Measurements from ENCODE around the gene ALDOC.
A peak's percentile ranks its signal among the peaks of the same experiment; 100 is the strongest.
"Not testable (repeated sequence)": the region's sequence is repeated elsewhere in the genome, so short reads cannot be mapped to it uniquely, and the experiment has no call there.

Gene ALDOC

DNA sequence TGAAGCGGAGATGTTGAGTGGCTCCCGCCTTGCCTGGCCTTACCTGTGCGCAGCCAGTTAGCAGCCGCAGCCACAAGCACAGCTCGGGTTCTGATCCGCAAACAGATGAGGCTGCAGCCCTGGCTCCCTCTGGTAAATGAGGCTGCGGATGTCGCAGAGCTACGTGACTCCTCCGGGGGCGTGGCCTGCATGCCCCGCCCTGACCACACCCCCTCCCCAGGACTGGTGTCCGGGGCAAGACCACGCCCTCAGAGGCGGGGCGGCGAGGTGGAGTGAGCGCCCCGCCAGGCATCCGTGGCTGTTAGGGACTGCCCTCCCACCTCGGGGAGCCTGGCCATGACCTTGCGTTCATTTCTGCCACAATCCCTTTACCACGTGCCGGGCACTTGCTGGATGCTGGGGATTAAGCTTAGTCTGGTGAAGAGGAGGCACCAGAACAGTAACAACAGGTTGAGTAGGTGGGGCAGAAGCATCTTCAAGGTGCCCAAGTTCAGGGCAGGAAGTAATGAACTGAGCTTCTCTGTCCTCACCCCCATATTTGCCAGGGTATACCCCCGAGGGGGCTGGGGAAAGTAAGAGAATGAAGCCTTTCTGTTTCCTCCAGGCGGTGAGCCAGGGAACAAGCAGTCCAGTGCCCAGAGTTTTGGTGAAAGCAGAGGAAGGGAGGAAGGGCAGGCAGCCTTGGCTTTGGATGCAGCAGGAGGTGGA lies at the start of gene ALDOC:
Gene ALDOC (minus strand): TSS at position 138 of the 708 bp plus-strand sequence. CDS start 1,363 bp downstream, outside the sequence.
- DNase-seq (ENCODE audit: low read depth in 2 of 2), result peak; percentile 94 to 96

DNA sequence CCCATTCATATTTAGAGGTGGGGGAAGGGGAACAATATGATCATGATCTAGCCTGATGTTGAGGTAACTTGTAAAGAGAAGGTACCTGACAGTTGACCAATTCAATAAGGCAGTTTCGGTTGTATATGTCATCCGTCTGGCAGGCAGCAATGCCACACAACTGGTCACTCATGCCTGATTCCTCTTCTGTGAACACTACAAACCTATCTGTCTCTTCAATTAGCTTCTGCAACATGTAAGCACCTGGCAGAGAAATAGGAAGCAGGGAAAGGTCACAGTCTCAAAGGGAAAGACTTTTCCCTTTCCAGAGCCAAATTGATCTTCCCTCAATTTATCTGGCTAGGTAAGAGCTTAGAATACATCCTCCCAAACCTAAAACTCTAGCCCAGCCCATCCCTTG lies 47.5 kb upstream of the ALDOC start:
- DNase-seq (ENCODE audit: low read depth in 2 of 2), result no peak

DNA sequence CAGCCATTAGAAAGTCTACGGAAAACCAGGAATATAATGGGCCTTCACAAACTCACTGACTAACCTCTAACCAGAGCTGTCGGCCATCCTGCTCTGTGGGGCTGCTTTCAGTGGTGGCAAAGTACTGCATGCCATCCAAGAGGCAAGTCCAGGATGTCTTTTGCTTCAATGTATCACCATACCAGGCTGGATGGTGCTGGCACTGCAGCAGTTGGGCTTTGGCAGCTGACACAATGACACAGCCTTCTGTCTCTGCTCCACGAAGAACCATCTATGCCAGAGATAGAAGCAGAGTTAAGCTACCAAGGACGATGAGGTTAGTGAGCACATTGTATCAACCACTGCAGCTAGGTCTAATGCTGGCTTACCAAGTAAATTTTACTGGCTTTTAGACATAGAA lies 47.0 kb upstream of the ALDOC start:
- DNase-seq (ENCODE audit: low read depth in 2 of 2), result no peak

DNA sequence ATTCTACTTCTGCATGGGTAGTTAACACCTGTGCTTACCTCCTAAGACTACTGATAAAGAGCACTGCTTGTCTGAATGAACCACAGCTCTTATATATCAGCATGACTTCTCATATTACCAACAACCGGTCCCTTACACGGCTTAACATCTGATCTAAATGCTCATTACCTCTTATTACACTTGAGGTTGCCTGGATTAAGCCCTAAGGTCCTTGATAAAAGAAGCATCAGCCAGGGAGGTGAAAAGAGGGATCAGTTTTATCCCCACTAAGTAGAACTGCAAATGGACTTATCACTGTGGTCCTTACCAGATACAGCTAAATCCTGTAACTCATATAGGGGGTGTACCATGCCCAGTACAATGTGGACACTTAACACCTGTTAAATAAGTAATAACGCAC lies 45.5 kb upstream of the ALDOC start:
- DNase-seq (ENCODE audit: low read depth in 2 of 2), result no peak

DNA sequence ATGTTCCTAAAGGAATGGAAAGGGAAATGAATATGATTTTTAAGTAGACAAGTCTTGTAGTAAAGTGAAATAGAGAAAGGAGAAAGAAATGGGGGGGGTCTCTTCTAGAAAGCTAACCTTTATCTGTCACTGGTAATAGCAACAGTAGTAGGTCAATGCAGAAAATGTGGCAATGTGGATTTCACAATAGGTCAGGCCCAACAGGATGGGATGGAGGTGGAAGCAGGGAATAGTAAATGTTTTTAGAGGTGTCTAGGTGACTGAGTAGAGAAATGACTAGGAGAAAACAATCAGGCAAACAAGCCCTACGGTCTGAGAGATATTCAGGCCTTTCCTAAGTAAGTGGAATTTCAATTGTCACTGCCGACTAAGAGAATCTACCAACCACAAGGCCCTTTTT lies 43.3 kb upstream of the ALDOC start:
- DNase-seq (ENCODE audit: low read depth in 2 of 2), result no peak

DNA sequence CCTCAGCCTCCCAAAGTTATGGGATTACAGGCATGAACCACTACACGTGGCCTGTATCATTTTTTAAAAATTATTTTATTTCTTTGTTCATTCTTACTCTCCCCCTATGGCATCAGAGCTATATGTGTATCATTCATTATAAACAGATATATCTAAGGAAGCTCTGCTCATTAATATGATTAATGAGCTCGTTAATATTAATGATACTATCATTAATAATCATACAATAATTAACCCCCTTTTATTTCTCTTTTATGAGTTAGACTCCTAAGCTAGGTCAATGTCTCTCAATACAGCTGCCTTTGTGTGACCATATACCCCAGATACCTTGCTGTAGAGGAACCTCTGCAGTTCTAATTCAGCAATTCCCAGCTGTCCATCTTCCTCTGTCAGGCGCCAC lies 41.8 kb upstream of the ALDOC start:
- DNase-seq (ENCODE audit: low read depth in 2 of 2), result no peak

DNA sequence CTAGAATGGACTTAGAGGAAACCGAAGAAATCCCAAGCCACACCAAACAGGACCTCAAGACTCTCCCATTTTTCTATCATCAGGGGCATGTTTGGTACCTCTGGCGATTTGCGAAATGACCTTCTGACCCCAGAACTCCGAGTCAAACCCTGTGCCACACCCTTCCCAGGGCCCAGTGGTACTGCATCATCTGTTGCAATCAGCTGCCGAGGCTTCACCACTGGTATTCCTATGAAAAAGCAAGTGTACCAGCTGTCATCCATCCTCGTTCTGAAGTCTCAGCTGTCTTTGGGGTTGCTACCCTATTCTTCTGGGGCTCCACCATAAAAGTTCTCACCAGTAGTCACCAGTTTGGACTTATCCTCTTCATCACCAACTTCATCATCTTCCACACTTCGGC lies 39.6 kb upstream of the ALDOC start:
- DNase-seq (ENCODE audit: low read depth in 2 of 2), result no peak

DNA sequence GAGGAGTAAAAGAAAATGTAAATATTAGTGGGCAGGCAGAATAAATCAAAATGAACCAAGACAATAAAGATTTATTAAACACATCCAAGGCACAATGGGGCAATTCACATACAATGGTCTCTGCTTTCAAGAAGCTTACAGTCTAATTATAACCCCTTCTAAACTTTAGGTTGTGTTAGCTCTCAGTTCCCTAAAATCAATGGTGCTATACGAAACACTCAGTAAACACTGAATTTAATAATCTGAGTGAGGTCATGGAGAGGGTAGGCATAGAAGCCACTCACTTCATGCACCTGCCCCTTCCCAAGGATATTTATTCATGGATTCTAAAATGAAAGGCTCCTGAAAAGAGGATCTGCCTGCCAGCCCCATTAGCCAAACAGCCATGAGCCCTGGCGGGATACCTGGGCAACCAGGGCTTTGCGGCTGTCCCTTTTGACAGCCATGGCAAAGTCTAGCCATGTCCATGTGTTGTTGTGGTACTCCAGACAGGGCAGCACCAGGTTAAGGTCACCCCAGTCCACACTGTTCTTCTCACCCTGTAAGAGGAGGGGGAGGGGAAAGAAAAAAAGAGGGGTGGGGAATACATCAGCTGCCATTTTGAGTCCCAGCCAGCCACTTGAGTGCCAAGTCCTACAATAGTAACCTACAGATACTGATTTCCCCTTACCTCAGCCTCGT lies 38.7 kb upstream of the ALDOC start:
- no peak for DNase-seq (ENCODE audit: low read depth in 2 of 2)

DNA sequence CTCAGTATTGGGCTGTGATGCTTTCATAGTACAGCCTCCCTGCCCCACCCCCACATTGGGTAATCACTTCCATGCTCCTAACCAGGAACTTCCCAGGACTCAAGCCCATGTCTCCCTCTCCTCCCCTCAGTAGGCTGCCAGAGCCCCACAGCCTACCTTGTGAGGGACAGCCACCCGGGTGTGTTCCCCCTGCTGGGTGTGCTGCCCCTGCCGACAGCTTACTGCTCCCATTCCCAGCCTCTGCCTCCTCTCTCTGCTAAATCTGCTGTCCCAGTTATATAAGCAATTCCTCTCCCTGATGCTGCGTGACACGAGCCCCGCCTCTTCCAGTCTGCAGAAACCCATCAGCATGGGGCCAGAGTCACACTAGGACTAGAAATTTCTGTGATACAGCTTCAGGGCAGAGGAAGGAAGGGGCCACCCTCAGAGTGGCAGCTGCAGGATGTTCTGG lies 37.3 kb upstream of the ALDOC start, which contains the start of gene RSKR:
Gene RSKR (minus strand): TSS at position 255 of the 451 bp plus-strand sequence. CDS start 24 bp downstream, at position 231.
- no peak for DNase-seq (ENCODE audit: low read depth in 2 of 2)

DNA sequence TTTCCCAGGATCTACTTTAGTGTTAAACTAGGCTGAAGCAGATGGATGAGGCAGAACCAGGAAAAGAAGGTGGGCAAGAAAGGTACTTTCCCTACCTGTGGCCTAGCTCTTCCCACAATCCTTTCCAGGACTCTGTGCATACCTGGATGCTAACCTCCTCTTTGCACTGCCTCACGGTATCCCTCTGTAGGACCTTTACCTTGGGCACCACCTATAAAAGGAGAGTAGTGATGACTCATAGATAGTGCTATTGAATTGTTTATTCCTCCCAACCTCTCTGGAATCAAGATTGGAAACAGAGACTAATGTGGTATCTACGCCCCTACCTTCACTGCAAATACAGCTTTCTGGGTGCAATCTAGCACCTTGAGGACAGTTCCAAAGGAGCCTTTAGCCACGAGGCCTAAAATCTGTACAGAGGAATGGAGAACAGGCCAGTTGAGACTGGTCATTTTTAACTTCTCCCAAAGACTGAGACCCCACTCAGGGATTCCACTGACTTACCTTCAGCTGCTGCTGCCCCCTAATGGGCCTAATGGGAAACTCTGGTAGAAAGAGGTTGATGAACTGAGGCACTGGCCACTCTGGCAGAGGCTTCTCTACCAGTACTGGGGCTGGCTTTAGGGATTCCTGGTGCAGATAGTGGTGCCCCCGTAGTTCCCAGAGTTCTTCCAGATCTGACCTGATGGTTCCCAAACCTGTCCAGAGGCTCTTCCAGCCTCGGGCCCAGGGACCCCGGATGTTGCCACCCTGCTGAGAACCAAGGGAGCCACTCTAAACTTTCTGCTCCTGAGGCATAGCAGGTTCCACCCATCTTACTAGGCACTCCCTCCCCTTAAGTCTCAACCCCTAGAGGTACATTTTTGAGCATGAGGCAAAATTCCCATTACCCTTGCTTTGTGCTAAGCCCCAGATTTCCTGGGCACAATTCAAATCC lies 36.5 kb upstream of the ALDOC start:
- DNase-seq (ENCODE audit: low read depth in 2 of 2), result no peak

DNA sequence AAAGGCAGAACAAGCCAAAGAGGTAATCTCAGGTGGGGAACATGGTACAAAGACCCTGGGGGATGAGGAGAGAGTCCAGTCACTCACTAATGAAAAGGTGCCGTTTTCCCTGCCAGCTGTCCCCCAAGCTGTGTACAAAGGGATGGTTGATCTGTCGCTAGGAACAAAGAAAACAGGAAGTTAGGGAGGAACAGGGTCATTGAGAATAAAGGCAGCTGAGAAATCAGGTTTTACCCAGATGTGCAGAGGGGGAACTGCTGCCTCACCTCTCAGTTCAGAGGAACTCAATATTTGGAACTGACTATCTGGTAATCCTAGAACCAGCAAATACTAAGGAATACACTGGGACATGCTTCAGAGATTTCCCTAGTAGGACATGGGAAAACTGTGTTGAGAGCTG lies 35.8 kb upstream of the ALDOC start:
- DNase-seq (ENCODE audit: low read depth in 2 of 2), result no peak

DNA sequence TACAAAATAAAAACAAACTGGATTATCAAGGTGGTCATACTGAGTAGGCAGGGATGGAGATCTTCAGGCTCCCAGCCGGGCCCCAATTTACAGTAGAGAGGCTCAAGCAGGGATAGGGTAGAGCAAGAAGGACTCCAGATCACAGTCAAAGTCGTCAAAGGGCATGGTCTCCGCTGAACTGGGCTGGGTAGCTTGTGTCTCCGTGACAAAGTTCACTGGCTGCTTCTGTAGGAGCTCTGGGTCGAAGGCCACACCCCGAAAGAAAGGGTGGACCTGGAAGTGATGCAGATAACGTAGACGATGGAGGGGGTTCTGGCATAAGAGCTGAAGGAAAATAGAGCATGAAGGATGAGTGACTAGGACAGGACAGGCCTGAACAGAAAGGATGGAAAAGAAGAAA lies 33.7 kb upstream of the ALDOC start:
- no peak for DNase-seq (ENCODE audit: low read depth in 2 of 2)

DNA sequence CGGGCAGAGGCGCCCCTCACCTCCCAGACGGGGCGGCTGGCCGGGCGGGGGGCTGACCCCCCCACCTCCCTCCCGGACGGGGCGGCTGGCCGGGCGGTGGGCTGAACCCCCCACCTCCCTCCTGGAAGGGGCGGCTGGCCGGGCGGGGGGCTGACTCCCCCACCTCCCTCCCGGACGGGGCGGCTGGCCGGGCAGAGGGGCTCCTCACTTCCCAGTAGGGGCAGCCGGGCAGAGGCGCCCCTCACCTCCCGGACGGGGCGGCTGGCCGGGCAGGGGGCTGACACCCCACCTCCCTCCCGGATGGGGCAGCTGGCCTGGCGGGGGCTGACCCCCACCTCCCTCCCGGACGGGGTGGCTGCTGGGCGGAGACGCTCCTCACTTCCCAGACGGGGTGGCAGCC lies 27.3 kb upstream of the ALDOC start:
- not testable (repeated sequence) for DNase-seq (ENCODE audit: low read depth in 2 of 2)

DNA sequence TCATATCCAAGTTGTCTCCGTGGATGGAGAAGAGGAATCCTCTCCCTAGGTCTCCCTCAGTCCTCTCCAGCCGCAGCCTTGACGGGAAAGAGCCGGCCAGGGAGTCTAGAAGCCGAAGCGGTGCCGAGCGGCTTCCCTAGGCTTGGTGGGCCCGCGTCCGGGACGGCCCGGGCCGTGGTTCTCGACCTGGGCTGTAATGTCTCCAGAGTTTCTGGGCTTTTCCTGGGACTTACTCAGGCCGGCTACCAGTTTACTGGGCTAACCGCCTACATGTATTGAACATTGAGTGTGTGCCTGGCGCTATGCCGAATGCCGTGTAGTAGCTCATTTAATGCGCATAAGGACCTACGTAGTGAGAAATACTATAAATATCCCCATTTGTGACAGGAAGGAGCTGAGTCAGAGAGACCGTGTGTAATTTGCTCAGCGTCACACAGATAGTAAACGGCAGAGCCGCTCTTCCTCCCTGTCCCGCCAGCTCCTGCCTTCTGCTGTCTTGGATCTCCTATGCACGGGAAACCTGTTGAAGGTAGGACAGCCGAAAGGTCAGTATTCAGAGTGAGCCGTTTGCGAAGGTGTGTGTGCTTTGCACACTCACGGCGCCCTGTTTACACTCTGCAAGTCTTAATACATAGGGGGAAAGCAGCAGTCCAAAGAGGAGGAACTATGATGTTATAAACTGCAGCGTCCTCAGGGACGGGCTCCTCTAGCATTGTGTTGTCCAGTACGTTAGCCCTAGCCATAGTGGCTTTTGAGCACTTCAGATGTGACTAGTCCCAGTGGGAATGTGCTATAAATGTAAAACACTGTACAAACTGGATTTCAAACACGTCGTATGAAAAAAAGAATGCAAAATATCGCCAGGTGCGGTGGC lies 22.9 kb upstream of the ALDOC start:
- DNase-seq (ENCODE audit: low read depth in 2 of 2), result peak; percentile 25 to 30

DNA sequence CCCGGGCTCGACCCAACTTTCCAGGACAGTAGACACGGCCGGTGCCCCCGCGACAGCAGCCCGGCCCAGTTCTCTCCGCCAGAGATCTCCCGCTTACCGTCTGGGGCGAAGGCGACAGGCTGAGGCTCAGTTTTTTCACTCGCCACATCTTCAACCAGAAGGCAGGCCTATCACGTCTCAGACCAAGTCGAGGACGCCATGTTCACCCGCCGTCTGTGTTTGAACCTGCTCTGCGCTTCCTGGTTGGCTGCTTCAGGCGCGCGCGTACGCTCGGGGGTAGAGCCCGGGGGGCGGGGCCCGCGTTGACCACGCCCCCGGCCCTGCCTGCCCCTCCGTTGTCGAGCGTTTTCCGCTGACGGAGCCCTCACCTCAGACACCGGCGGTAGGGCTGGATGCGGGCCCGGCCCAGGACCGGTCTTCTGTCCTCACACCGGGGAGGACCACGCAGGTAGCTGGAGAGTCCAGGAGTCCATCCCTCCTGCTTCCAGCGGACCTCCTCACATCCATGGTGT lies 22.2 kb upstream of the ALDOC start, which contains the start of gene SPAG5:
Gene SPAG5 (minus strand): TSS at position 227 of the 512 bp plus-strand sequence. CDS start 79 bp downstream, at position 148.
- peak; percentile 88 to 92 for DNase-seq (ENCODE audit: low read depth in 2 of 2)

DNA sequence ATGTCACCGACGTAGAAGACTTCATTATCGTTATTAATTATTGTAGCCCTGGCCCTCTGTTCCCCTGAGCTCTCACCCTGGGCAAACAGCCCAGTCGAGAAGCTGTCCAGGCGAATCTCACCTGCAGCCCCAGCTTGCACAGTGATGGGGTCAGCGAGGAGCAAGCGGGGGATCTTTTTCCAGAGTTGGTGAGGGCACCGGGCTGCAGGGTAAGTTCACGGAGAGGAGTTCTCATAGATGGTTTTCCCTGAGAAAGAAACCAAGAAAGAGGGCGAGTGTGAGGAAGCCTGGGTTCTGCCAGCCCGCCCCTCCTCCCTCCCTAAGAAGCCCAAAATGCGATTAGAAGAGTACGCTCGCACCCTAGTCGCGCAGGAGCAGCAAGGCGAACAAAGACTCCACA lies 21.7 kb upstream of the ALDOC start:
- DNase-seq (ENCODE audit: low read depth in 2 of 2), result no peak

DNA sequence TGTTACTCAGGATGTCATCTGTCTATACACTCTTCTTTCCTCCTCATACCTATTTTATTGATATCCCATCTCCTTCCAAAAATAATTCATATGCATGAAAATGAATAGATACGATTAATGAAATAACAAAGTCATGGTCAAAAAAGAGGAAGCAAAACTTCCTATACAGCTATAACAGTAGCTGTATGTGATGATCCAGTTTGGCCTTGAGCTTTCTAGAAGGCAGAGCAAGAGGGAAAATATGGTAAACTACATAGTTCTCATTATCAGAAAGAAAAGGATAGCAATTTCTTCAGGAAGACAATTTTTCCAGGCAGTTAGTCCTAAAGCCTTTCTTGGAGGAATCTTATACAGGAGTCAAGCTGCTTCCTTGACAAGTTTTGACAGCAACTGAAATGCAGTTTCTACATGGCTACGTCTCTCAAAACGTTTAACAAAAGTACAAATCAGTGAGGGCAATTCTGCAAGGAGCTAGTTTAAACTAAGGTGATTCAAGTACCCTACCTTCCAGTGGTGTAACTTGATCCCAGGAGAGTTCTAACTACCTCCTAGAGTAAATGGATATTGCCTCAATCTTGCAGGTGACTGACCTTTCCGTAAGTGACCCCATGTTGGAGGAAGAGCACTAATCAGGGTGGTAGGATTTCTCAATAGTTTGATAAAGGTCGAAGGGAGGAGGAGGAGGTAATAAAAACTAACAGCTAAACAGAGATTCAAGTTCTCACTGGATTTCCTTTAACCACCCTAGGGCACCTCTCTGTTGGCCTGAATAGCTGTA lies 21.1 kb upstream of the ALDOC start:
- no peak for DNase-seq (ENCODE audit: low read depth in 2 of 2)

DNA sequence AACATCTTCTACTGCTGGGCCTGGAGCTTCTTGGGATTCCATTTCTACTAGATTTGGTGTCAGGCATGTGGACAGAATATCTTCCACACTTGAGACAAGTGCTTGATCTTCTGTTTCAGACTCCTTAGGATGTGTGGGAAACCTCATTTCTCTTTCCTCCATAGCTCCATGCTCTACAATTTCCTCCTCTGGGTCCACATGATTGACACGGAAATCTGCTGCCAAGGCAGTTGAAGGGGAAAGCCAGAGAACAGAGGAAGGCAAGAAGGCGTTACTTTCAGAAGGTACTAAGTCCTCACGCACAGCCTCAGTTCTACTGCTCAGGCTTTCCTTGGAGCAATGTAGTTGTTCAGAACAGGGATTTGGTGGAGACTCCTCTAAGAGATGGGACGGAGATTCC lies 15.6 kb upstream of the ALDOC start:
- no peak for DNase-seq (ENCODE audit: low read depth in 2 of 2)

DNA sequence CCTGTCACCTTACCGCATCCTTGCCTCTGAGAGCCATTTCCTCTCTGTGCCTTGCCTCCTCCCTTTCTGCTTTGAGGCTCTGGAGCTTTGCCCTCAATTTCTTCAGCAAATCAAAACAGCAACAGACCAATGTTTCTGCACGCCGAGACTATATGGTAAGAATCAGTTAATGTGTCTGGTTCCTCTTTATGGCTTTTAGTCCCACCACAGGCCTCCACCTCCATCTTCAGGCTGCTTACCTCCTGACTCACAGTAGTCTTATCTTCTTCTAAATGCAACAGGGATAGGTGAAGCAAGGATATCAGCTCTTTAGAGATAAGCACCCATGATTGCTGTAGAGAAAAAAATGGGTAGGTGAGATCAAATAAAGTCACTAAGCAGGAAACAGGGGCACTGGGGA lies 9.2 kb upstream of the ALDOC start:
- no peak for DNase-seq (ENCODE audit: low read depth in 2 of 2)

DNA sequence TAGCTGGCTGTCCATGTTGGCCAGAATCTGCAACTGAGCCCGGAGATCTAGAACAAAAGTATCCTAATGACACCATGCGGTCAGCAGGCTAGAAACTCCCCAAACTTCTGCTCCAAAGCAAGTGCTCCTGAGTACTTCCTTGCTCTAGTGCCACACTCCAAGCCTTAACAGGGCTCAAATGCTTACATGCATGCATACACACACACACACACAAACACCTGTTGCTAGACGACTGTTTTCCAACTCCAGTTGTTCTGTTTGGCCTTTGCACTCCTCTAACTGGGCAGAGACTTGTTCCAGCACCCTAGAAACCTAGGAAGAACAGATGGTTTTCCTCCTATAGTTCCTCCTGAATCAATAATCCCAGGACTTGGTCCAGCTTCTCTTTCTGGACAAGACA lies 7.7 kb upstream of the ALDOC start:
- no peak for DNase-seq (ENCODE audit: low read depth in 2 of 2)

All from stimulated activated CD8-positive, alpha-beta memory T cell treated with anti-CD3 and anti-CD28 coated beads, Interleukin-7, amount 100 ng/mL, for 1 hour (primary cell).